ENCODE results near the gene KRTAP9-6. TPM values are rescaled to one million over a fixed set of nuclear protein-coding genes. Genes with fewer than 3 reads are reported as not detected.
"Not testable (repeated sequence)": the region's sequence is repeated elsewhere in the genome, so short reads cannot be mapped to it uniquely, and the experiment has no call there.

KRTAP9-6 gene
- total RNA-seq, 1 donor from 2014 or later, result not detected

GRCh38 chr17:41251261-41251660, 13.9 kb upstream of the KRTAP9-6 start:
- no peak for DNase-seq (ENCODE audit: low spot score)
- H3K27ac Mint-ChIP-seq, result no peak overlapping the region
- H3K27me3 Mint-ChIP-seq (ENCODE audit: insufficient read depth), result peaks cover 25% of the 10 kb centered on the region
- H3K9me3 Mint-ChIP-seq, result no peaks in the 10 kb centered on the region
- H3K4me3 Mint-ChIP-seq, result no peak overlapping the region
- no peaks in the 10 kb centered on the region for H3K36me3 Mint-ChIP-seq (ENCODE audit: low read depth)
- intact Hi-C loops (cut with micrococcal nuclease), result no loop called here
- H3K4me1 Mint-ChIP-seq (ENCODE audit: low read depth), result no peaks in the 10 kb centered on the region

- H3K4me1 Mint-ChIP-seq (ENCODE audit: low read depth), result no peaks in the 10 kb centered on the region
- no peaks in the 10 kb centered on the region for H3K9me3 Mint-ChIP-seq
- H3K27me3 Mint-ChIP-seq (ENCODE audit: insufficient read depth), result peaks cover 32% of the 10 kb centered on the region
- DNase-seq (ENCODE audit: low spot score), result no peak
- no peaks in the 10 kb centered on the region for H3K36me3 Mint-ChIP-seq (ENCODE audit: low read depth)
- H3K4me3 Mint-ChIP-seq, result no peak overlapping the region
- intact Hi-C loops (cut with micrococcal nuclease), result no loop called here
- no peak overlapping the region for H3K27ac Mint-ChIP-seq
Observed at GRCh38 chr17:41254861-41255260, 10.3 kb upstream of the KRTAP9-6 start.

GRCh38 chr17:41255381-41256290, 9.5 kb upstream of the KRTAP9-6 start, which contains the start of gene KRTAP9-9:
KRTAP9-9 (plus strand) TSS chr17:41255384.
- H3K36me3 Mint-ChIP-seq (ENCODE audit: low read depth); H3K4me1 Mint-ChIP-seq (ENCODE audit: low read depth); H3K27ac Mint-ChIP-seq; intact Hi-C loops (cut with micrococcal nuclease); DNase-seq (ENCODE audit: low spot score); H3K9me3 Mint-ChIP-seq; H3K4me3 Mint-ChIP-seq: not testable (repeated sequence)
- peaks cover 25% of the 10 kb centered on the region for H3K27me3 Mint-ChIP-seq (ENCODE audit: insufficient read depth)

GRCh38 chr17:41256291-41256685, 8.9 kb upstream of the KRTAP9-6 start:
- Mint-ChIP-seq H3K27ac (no peak overlapping the region), H3K4me3 (no peak overlapping the region), H3K4me1 (ENCODE audit: low read depth) (no peaks in the 10 kb centered on the region), H3K9me3 (no peaks in the 10 kb centered on the region), H3K27me3 (ENCODE audit: insufficient read depth) (peaks cover 21% of the 10 kb centered on the region), H3K36me3 (ENCODE audit: low read depth) (no peaks in the 10 kb centered on the region)
- intact Hi-C loops (cut with micrococcal nuclease), result no loop called here
- DNase-seq (ENCODE audit: low spot score), result no peak

GRCh38 chr17:41258406-41258805, 6.8 kb upstream of the KRTAP9-6 start:
- intact Hi-C loops (cut with micrococcal nuclease), result no loop called here

GRCh38 chr17:41263212-41263611, 2.0 kb upstream of the KRTAP9-6 start:
- intact Hi-C loops (cut with micrococcal nuclease), result no loop called here
- no peak overlapping the region for H3K4me3 Mint-ChIP-seq
- no peaks in the 10 kb centered on the region for H3K36me3 Mint-ChIP-seq (ENCODE audit: low read depth)
- peaks cover 11% of the 10 kb centered on the region for H3K27me3 Mint-ChIP-seq (ENCODE audit: insufficient read depth)
- H3K4me1 Mint-ChIP-seq (ENCODE audit: low read depth), result no peaks in the 10 kb centered on the region
- H3K27ac Mint-ChIP-seq, result no peak overlapping the region
- H3K9me3 Mint-ChIP-seq, result no peaks in the 10 kb centered on the region
- DNase-seq (ENCODE audit: low spot score), result no peak

More at GRCh38 chr17:41258406-41258805, 6.8 kb upstream of the KRTAP9-6 start:
- no peaks in the 10 kb centered on the region for H3K9me3 Mint-ChIP-seq
- H3K36me3 Mint-ChIP-seq (ENCODE audit: low read depth), result no peaks in the 10 kb centered on the region
- no peak overlapping the region for H3K4me3 Mint-ChIP-seq
- peaks cover 19% of the 10 kb centered on the region for H3K27me3 Mint-ChIP-seq (ENCODE audit: insufficient read depth)
- H3K27ac Mint-ChIP-seq, result no peak overlapping the region
- DNase-seq (ENCODE audit: low spot score), result no peak
- H3K4me1 Mint-ChIP-seq (ENCODE audit: low read depth), result no peaks in the 10 kb centered on the region

- DNase-seq (ENCODE audit: low spot score), result no peak
- no peaks in the 10 kb centered on the region for H3K9me3 Mint-ChIP-seq
- H3K4me3 Mint-ChIP-seq, result no peak overlapping the region
- H3K4me1 Mint-ChIP-seq (ENCODE audit: low read depth), result no peaks in the 10 kb centered on the region
- peaks cover 5% of the 10 kb centered on the region for H3K27me3 Mint-ChIP-seq (ENCODE audit: insufficient read depth)
- H3K27ac Mint-ChIP-seq, result no peak overlapping the region
- intact Hi-C loops (cut with micrococcal nuclease), result no loop called here
- no peaks in the 10 kb centered on the region for H3K36me3 Mint-ChIP-seq (ENCODE audit: low read depth)
Observed at GRCh38 chr17:41264599-41264998, 579 bp upstream of the KRTAP9-6 start.

GRCh38 chr17:41267711-41268110, 2.5 kb downstream of the KRTAP9-6 start:
- Mint-ChIP-seq H3K27me3 (ENCODE audit: insufficient read depth) (no peaks in the 10 kb centered on the region), H3K4me3 (no peak overlapping the region), H3K27ac (no peak overlapping the region), H3K36me3 (ENCODE audit: low read depth) (no peaks in the 10 kb centered on the region), H3K9me3 (no peaks in the 10 kb centered on the region), H3K4me1 (ENCODE audit: low read depth) (no peaks in the 10 kb centered on the region)
- no peak for DNase-seq (ENCODE audit: low spot score)
- intact Hi-C loops (cut with micrococcal nuclease), result no loop called here

- H3K27me3 Mint-ChIP-seq (ENCODE audit: insufficient read depth); H3K36me3 Mint-ChIP-seq (ENCODE audit: low read depth); H3K4me1 Mint-ChIP-seq (ENCODE audit: low read depth); H3K9me3 Mint-ChIP-seq; H3K27ac Mint-ChIP-seq; H3K4me3 Mint-ChIP-seq; DNase-seq (ENCODE audit: low spot score); intact Hi-C loops (cut with micrococcal nuclease): not testable (repeated sequence)
Observed at GRCh38 chr17:41271323-41271722, 6.1 kb downstream of the KRTAP9-6 start.

GRCh38 chr17:41271858-41272257, 6.7 kb downstream of the KRTAP9-6 start:
- no peak for DNase-seq (ENCODE audit: low spot score)
- intact Hi-C loops (cut with micrococcal nuclease), result no loop called here
- Mint-ChIP-seq H3K27me3 (ENCODE audit: insufficient read depth) (peaks cover 3% of the 10 kb centered on the region), H3K4me1 (ENCODE audit: low read depth) (no peaks in the 10 kb centered on the region), H3K36me3 (ENCODE audit: low read depth) (no peaks in the 10 kb centered on the region), H3K4me3 (no peak overlapping the region), H3K9me3 (no peaks in the 10 kb centered on the region), H3K27ac (no peak overlapping the region)

GRCh38 chr17:41275648-41276190, 10.5 kb downstream of the KRTAP9-6 start, which contains the start of gene KRTAP9-7:
KRTAP9-7 (plus strand) TSS chr17:41275698; CDS start chr17:41275698, 0 bp downstream.
- H3K27ac Mint-ChIP-seq; H3K4me3 Mint-ChIP-seq; H3K9me3 Mint-ChIP-seq; H3K36me3 Mint-ChIP-seq (ENCODE audit: low read depth); DNase-seq (ENCODE audit: low spot score); H3K27me3 Mint-ChIP-seq (ENCODE audit: insufficient read depth); intact Hi-C loops (cut with micrococcal nuclease); H3K4me1 Mint-ChIP-seq (ENCODE audit: low read depth): not testable (repeated sequence)

GRCh38 chr17:41278176-41278955, 13.2 kb downstream of the KRTAP9-6 start:
- no peak overlapping the region for H3K4me3 Mint-ChIP-seq
- DNase-seq (ENCODE audit: low spot score), result no peak
- no peak overlapping the region for H3K27ac Mint-ChIP-seq
- intact Hi-C loops (cut with micrococcal nuclease), result no loop called here
- H3K4me1 Mint-ChIP-seq (ENCODE audit: low read depth), result no peaks in the 10 kb centered on the region
- no peaks in the 10 kb centered on the region for H3K36me3 Mint-ChIP-seq (ENCODE audit: low read depth)
- H3K9me3 Mint-ChIP-seq, result no peaks in the 10 kb centered on the region
- peaks cover 8% of the 10 kb centered on the region for H3K27me3 Mint-ChIP-seq (ENCODE audit: insufficient read depth)

GRCh38 chr17:41284043-41284442, 18.9 kb downstream of the KRTAP9-6 start:
- no peaks in the 10 kb centered on the region for H3K4me1 Mint-ChIP-seq (ENCODE audit: low read depth)
- no peak overlapping the region for H3K4me3 Mint-ChIP-seq
- no peak for DNase-seq (ENCODE audit: low spot score)
- no peaks in the 10 kb centered on the region for H3K36me3 Mint-ChIP-seq (ENCODE audit: low read depth)
- intact Hi-C loops (cut with micrococcal nuclease), result no loop called here
- no peaks in the 10 kb centered on the region for H3K9me3 Mint-ChIP-seq
- H3K27ac Mint-ChIP-seq, result no peak overlapping the region
- H3K27me3 Mint-ChIP-seq (ENCODE audit: insufficient read depth), result peaks cover 3% of the 10 kb centered on the region
